NB4 (cell line): Measurements from ENCODE around the gene PYROXD2.
A peak's percentile ranks its signal among the peaks of the same experiment; 100 is the strongest.

Experiments used
- DNase-seq: peaks from one replicate; pipeline ENCODE4 v3.0.0; 2010; ENCODE audit warnings: low read depth
- H3K4me3 ChIP-seq: one replicate; pipeline ENCODE4 v1.5.1; 2011; ENCODE audit warnings: mild to moderate bottlenecking, low read depth, low read length, moderate library complexity
- MYC ChIP-seq: IDR thresholded peaks from 2 replicates; pipeline ENCODE4 v1.6.1; 2011; ENCODE audit warnings: low read depth, low read length
- POLR2A ChIP-seq: IDR thresholded peaks from 2 replicates; pipeline ENCODE4 v1.6.1; 2011; ENCODE audit warnings: mild to moderate bottlenecking; ENCODE audit not compliant: insufficient read length; ENCODE audit errors: extremely low read depth
- TF ChIP-seq, protein P1 (sequence below): IDR thresholded peaks from 2 replicates; pipeline ENCODE4 v1.6.1; 2011; ENCODE audit warnings: low read depth, low read length
- TF ChIP-seq, protein P2 (sequence below): IDR thresholded peaks from one replicate; pipeline ENCODE4 v1.5.1; 2012; ENCODE audit warnings: low read depth, low read length

The PYROXD2 gene

DNA sequence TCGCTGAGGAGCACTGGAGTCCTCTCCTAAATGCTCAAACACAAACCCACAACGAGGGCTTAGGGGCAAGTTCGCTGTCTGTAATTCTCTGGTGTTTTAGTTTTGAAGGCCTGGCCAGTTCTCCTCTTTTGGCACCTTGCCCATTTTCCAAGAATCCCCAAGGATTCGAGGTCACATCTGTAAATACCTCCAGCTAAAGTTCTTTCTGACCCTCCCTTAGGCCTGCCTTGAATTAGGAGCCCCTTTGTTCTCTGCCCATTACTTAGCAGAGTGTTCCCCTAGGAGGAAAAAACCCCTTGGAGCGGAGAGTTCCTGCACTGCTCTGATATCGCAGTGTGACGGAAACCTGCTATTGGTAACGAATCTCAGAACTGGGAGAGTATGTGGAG lies 743 bp upstream of the PYROXD2 start:
- H3K4me3 ChIP-seq = no peak overlapping the region
- DNase-seq = no peak
- TF ChIP-seq, protein P1, sequence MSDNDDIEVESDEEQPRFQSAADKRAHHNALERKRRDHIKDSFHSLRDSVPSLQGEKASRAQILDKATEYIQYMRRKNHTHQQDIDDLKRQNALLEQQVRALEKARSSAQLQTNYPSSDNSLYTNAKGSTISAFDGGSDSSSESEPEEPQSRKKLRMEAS = no peak
- TF ChIP-seq, protein P2, sequence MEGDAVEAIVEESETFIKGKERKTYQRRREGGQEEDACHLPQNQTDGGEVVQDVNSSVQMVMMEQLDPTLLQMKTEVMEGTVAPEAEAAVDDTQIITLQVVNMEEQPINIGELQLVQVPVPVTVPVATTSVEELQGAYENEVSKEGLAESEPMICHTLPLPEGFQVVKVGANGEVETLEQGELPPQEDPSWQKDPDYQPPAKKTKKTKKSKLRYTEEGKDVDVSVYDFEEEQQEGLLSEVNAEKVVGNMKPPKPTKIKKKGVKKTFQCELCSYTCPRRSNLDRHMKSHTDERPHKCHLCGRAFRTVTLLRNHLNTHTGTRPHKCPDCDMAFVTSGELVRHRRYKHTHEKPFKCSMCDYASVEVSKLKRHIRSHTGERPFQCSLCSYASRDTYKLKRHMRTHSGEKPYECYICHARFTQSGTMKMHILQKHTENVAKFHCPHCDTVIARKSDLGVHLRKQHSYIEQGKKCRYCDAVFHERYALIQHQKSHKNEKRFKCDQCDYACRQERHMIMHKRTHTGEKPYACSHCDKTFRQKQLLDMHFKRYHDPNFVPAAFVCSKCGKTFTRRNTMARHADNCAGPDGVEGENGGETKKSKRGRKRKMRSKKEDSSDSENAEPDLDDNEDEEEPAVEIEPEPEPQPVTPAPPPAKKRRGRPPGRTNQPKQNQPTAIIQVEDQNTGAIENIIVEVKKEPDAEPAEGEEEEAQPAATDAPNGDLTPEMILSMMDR = no peak
- TF ChIP-seq MYC (no peak), POLR2A (no peak)

DNA sequence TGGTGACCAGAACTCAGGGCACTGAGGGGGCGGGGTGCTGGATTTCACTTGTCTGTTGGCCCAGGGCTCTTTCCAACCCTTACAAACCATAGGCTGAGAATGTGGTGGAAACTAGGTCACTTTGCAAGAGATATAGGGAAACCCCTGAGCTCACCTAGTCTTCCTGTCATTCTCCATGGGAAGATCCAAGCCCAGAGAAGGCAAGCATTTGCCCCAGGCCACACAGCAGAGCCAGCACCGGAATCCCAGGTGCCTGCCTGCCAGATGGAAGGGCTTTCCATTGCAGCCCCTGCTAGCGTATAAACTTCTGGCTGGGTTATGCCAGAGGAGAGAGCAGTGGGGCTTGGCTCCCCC lies 427 bp downstream of the PYROXD2 start:
- TF ChIP-seq, protein P1 = no peak
- TF ChIP-seq, protein P2 = no peak
- TF ChIP-seq MYC (no peak), POLR2A (no peak)
- no peak for DNase-seq
- peak overlapping the region; percentile 67 for H3K4me3 ChIP-seq

GRCh38 chr10:98411768-98412167 lies 3.2 kb downstream of the PYROXD2 start:
- DNase-seq = no peak
- H3K4me3 ChIP-seq = no peak overlapping the region
- TF ChIP-seq, protein P2 = no peak

GRCh38 chr10:98411166-98411565 lies 3.8 kb downstream of the PYROXD2 start:
- no peak overlapping the region for H3K4me3 ChIP-seq
- DNase-seq = no peak
- TF ChIP-seq, protein P1 = no peak
- TF ChIP-seq POLR2A = no peak
- TF ChIP-seq, protein P2 = no peak
- TF ChIP-seq MYC = no peak

DNA sequence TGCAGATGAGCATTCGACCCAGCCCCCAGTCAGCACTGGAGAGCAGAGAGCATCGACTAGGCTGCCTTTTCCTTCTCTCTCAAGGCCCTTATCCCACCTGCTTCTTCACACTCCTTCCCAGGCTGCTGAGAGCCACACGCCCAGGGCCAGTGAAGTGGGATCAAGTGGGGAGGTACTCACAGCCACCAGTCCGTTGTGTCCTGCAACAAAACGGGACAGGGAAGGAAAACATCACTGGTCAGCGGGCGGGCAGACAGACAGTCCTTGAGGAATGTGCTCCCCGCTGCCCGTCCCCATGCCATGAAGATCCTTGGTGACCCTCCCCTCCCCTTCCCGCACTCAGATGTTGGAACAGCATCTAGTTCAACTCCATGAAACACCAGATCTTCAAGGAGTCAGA lies 4.2 kb downstream of the PYROXD2 start:
- no peak for DNase-seq
- no peak overlapping the region for H3K4me3 ChIP-seq
- TF ChIP-seq, protein P2 = no peak
- TF ChIP-seq POLR2A = no peak
- TF ChIP-seq, protein P1 = no peak
- TF ChIP-seq MYC = no peak

- TF ChIP-seq POLR2A (no peak), MYC (no peak)
- H3K4me3 ChIP-seq = no peak overlapping the region
- DNase-seq = no peak
These were observed 4.7 kb downstream of the PYROXD2 start for GRCh38 chr10:98410135-98410743.
